ENCODE measurements around the gene CD81. TPM values are rescaled to one million over a fixed set of nuclear protein-coding genes. Genes with fewer than 3 reads are reported as not detected.

The CD81 gene
- total RNA-seq, 1 experiment from 2014 or later = 288 TPM

DNA sequence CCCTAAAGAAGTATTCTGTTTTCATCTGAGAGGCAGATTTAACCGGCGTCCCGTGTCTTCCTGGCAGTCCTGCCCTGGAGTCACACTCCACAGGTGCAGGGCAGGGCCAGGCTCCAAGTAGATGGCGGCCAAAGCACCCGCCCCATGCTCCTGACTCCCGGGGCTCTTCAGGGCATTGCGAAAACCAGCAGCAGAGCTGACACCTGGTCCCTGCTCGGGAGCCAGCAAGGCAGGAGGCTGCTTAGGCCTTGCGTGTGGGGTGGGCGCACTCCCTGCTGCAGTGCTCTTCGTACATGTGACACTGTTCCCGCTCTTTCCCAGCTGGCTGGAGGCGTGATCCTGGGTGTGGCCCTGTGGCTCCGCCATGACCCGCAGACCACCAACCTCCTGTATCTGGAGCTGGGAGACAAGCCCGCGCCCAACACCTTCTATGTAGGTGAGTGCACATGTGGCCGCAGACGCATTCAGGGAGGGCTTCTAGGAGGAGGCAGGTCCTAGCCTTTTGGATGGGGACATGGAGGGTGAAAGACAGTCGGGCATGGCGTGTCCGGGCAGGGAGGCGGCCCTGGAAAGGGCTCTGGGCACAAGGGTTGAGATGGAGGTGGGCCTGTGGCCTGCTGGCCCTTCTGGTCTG is 13.1 kb downstream of the CD81 start:
- DNase-seq (ENCODE audit: low spot score) = no peak

- peak; percentile 97 for DNase-seq (ENCODE audit: low spot score)
Measured at GRCh38 chr11:2390725-2391151, 13.6 kb downstream of the CD81 start.

DNA sequence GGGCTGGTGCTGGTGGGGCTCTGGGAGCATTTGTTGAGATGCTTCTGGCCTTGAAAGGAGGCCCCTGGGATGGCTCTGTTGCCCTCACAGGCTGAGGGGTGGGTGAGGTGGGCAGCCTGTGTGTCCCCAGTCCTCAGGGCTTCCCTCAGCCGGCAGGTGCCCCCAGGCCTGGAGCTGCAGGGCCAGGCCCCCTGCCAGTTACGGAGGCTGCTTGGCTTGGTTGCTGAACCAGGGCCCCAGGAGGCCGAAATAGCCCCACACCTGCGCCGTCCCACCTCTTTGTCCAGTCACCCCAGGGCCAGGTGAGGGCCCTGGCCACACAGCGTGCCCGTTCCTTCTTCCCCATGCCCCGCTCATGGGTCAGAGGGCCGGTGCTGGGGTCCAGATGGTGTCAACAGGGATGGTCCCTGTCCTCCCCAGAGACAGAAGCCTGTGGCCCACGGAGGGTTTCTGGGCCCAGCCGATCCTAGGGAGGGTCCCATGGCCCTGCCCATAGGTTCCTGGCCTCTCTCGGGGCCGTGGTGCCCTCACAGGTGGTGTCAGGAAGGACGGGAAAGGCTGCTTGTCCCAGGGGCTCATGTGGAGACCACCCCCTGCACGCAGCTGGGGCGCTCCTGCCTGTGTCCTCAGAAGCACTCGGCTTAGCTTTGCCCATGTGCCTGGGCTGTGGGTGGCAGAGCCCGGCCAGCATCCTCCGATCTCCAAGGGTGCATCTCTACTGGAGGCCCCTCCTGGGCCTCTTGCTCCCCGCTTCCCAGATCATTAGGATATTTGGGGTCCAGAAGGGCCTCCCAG is 14.3 kb downstream of the CD81 start:
- no peak for DNase-seq (ENCODE audit: low spot score)

DNA sequence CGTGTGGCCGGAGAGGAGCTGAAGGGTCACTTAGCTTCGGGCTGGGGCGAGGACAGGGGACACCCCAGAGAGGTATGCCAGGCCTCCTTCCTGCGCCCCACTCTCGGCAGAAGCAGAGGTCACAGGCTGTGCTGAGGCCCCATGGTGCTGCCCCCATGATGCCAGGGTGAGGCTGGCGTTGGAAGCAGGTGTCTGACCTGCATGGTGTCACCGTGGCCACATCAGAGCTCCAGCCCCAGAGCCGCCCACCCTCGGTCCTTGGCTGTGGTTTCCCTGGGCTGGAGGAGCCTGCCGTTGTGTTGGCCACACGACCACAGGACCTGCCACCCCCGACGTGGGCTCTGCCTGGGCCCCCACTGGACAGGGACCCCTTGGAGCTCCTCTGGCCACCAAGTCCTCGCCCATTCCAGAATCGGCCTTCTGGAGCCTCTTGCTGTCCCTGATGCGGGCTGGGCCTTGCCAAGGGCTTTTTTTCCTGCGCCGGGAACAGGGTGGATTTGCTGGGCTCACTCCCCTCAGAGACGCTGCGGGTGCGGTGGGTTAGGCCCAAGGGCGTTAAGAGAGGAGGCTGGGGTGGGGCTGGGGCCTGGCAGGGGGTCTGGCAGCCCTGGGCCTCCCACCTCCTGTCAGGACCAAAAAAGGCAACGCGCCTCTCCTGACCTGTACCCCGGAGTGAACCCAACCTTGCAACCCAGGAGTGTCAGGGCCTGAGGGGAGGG is 15.3 kb downstream of the CD81 start:
- no peak for DNase-seq (ENCODE audit: low spot score)

- no peak for DNase-seq (ENCODE audit: low spot score)
Measured at GRCh38 chr11:2393111-2393868, 16.2 kb downstream of the CD81 start.

DNA sequence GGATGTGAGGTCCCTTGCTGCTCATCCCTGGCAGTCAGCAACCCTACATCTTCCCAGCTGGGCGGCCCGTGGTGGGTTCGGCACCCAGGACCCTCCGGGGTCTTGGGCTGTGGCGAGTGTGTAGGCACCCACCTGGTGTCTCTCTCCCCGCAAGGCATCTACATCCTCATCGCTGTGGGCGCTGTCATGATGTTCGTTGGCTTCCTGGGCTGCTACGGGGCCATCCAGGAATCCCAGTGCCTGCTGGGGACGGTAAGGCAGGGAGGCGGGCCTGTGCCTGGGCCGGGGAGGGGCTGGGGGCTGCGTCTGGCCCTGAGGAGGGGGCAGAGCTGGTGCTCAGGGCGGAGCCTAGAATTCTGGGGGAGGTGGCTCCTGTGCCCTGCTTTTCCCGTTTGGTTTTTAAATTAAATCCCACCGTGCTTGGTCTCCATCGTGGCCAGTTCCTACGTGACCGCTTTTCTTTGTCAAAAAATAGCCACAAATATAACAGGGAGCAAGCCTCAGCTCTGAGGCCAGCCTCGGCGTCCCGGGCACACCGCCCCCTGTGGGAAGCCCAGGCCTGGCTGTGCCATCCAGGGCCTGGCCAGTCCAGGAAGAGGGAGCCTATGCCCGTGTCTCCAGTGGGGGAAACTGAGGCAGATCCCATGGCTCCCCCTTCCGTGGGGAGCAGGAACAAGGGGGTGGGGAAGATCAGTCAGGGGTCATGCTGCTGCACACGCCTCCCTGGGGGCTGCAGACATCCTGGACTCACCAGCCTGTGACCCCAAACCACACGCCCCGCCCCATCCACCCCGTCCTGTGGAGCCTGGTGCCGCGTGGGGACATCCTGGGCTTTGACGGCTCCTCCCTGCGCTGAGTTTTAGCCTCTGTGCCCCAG is 17.1 kb downstream of the CD81 start:
- no peak for DNase-seq (ENCODE audit: low spot score)

GRCh38 chr11:2394818-2395105 is 17.7 kb downstream of the CD81 start:
- DNase-seq (ENCODE audit: low spot score) = no peak

DNA sequence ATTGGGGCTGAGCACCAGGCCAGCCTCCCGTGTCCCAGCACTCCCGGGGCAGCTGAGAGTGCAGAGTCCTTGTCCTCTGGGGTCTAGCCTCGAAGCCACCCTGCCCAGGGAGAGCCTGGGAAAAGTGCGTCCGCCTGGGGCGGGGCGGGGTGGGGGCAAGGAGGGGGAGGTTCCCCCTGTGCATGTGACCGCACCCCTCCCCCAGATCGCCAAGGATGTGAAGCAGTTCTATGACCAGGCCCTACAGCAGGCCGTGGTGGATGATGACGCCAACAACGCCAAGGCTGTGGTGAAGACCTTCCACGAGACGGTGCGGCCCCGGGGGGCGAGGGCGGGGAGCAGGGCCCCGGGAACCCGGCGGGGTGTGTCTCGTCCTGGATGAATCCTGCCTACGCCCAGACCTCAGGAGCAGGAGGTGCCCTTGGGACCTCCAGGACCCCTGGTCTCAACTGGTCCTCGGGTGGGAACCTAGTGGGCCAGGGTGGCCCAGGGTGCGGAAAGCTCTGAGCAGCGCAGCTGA is 18.2 kb downstream of the CD81 start:
- no peak for DNase-seq (ENCODE audit: low spot score)

DNA sequence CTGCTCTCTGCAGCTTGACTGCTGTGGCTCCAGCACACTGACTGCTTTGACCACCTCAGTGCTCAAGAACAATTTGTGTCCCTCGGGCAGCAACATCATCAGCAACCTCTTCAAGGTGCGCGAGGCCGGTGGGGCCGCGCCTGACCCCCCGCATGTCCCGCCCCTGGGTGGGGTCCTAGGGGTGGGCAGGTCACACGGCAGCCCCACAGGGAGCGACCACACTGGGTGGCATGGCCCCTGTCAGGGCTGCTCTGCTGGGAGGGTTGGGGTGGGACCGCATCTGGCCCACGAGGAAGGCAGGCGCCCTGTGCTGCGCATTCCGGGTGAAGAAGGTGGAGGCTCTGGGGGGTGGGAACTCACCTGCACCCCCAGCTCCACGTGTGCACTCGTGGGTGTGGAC is 18.7 kb downstream of the CD81 start:
- no peak for DNase-seq (ENCODE audit: low spot score)

DNA sequence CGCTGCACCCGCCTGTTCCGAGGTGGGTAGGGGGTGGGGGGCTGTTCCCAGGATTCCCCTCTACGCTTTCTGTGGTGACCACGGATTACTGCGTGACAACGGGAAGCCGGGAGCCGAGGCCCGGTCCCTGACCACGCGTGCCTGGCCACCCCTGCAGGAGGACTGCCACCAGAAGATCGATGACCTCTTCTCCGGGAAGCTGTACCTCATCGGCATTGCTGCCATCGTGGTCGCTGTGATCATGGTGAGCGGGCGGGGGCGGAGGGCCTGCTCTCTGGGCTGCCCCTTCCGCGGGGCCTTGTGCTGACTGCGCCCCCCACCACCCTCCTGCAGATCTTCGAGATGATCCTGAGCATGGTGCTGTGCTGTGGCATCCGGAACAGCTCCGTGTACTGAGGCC is 19.4 kb downstream of the CD81 start:
- DNase-seq (ENCODE audit: low spot score) = no peak

DNA sequence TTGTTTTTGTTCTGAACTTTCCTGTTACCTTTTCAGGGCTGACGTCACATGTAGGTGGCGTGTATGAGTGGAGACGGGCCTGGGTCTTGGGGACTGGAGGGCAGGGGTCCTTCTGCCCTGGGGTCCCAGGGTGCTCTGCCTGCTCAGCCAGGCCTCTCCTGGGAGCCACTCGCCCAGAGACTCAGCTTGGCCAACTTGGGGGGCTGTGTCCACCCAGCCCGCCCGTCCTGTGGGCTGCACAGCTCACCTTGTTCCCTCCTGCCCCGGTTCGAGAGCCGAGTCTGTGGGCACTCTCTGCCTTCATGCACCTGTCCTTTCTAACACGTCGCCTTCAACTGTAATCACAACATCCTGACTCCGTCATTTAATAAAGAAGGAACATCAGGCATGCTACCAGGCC is 19.9 kb downstream of the CD81 start:
- no peak for DNase-seq (ENCODE audit: low spot score)

GRCh38 chr11:2398664-2399355 is 21.7 kb downstream of the CD81 start:
- no peak for DNase-seq (ENCODE audit: low spot score)

GRCh38 chr11:2399488-2400068 is 22.5 kb downstream of the CD81 start:
- DNase-seq (ENCODE audit: low spot score) = no peak

GRCh38 chr11:2400069-2400761 is 23.1 kb downstream of the CD81 start, which contains the start of gene TSSC4:
Gene TSSC4 (plus strand): TSS chr11:2400750. CDS start chr11:2402634, 1,884 bp downstream.
- DNase-seq (ENCODE audit: low spot score) = peak; percentile 99

DNA sequence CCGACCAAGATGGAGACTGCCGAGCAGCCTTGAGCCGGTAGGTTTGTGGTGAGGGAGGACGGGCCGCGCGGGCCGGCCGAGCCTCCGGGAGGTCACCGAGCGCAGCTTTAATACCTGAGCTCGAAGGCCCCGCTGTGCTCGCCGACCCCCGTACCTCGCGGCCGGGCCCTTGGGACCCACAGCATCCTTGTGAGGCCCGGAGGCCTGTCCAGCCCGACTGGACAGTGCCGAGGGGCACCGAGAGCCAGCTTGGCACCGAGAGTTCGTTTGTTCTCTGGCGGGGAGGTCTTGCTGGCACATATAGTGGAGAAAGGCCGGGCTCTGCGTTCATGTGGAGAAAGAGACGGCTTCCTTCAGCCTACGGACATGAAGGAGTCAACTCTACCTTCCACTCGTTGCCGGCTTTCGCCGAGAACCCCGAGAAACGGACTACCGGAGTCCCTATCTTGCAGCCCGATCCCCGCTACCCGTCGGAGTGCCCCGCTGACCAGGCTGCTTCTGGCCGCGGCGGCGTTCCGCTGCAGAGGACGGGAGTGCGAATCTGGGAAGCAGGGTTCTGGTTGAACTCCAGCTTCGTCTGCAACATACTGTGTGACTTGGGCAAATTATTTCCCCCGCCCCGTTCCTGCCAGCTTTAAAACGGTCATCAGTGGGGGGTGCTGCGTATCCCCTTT is 23.8 kb downstream of the CD81 start:
- no peak for DNase-seq (ENCODE audit: low spot score)

DNA sequence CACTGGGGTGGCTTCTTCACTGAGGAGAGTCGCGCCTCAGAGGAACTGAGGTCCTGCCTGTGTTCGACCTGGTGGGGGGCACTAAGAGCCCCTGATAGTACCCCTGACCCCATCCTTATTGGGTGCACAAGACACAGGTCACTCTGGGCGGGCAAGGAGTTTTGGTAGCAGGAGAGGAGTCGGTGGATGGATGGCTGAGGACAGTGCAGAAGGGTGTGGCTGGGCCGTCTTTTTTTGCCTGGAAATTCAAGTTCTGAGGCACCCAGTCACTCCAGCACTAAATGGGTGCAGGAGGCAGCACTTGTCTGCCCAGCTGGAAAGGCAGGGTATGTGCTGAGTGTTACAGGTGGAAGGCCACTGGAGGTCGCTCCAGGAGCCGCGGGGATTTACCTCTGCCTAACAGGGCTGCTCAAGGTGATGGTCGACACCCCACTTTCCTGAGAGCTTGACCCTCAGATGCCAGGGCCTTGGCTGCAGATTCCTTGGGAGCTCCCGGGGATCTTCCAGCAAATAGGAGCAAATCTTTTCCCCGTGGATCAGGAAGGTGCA is 24.4 kb downstream of the CD81 start:
- DNase-seq (ENCODE audit: low spot score) = no peak

GRCh38 chr11:2402106-2402505 is 25.0 kb downstream of the CD81 start:
- DNase-seq (ENCODE audit: low spot score) = no peak

GRCh38 chr11:2402890-2403645 is 26.0 kb downstream of the CD81 start:
- no peak for DNase-seq (ENCODE audit: low spot score)
